ENCODE measurements around the gene MMP24OS. TPM values are rescaled to one million over a fixed set of nuclear protein-coding genes. Genes with fewer than 3 reads are reported as not detected.

The MMP24OS gene
- total RNA-seq, 1 donor from 2014 or later = 5.0 TPM

GRCh38 chr20:35274172-35275092, 3.5 kb downstream of the MMP24OS start:
- H3K36me3 ChIP-seq (ENCODE audit: control insufficient read depth, insufficient read depth, low read length) = peaks cover 14% of the 10 kb centered on the region
- FAIRE-seq (no peak), DNase-seq (ENCODE audit: low read depth) (no peak)
- no peak for TF ChIP-seq CTCF (IDR thresholded peaks at IDR 0.05; ENCODE audit: insufficient read depth, low read length, severe bottlenecking)
- no peaks in the 10 kb centered on the region for H3K27me3 ChIP-seq (ENCODE audit: control insufficient read depth, insufficient read depth, low read length)
- H3K4me3 ChIP-seq (ENCODE audit: low read depth, low read length) = no peak overlapping the region

GRCh38 chr20:35273449-35274171, 4.3 kb downstream of the MMP24OS start:
- peaks cover 6% of the 10 kb centered on the region for H3K36me3 ChIP-seq (ENCODE audit: control insufficient read depth, insufficient read depth, low read length)
- FAIRE-seq = no peak
- TF ChIP-seq CTCF (IDR thresholded peaks at IDR 0.05; ENCODE audit: insufficient read depth, low read length, severe bottlenecking) = no peak
- DNase-seq (ENCODE audit: low read depth) = no peak
- H3K27me3 ChIP-seq (ENCODE audit: control insufficient read depth, insufficient read depth, low read length) = no peaks in the 10 kb centered on the region
- H3K4me3 ChIP-seq (ENCODE audit: low read depth, low read length) = no peak overlapping the region

GRCh38 chr20:35271904-35272303, 6.0 kb downstream of the MMP24OS start:
- no peak for FAIRE-seq
- Histone ChIP-seq H3K4me3 (ENCODE audit: low read depth, low read length) (no peak overlapping the region), H3K27me3 (ENCODE audit: control insufficient read depth, insufficient read depth, low read length) (no peaks in the 10 kb centered on the region), H3K36me3 (ENCODE audit: control insufficient read depth, insufficient read depth, low read length) (peaks cover 5% of the 10 kb centered on the region)
- no peak for TF ChIP-seq CTCF (IDR thresholded peaks at IDR 0.05; ENCODE audit: insufficient read depth, low read length, severe bottlenecking)
- DNase-seq (ENCODE audit: low read depth) = peak; percentile 65

- TF ChIP-seq CTCF (IDR thresholded peaks at IDR 0.05; ENCODE audit: insufficient read depth, low read length, severe bottlenecking) = no peak
- no peak for FAIRE-seq
- Histone ChIP-seq H3K27me3 (ENCODE audit: control insufficient read depth, insufficient read depth, low read length) (no peaks in the 10 kb centered on the region), H3K4me3 (ENCODE audit: low read depth, low read length) (no peak overlapping the region), H3K36me3 (ENCODE audit: control insufficient read depth, insufficient read depth, low read length) (peaks cover 5% of the 10 kb centered on the region)
- DNase-seq (ENCODE audit: low read depth) = no peak
Observed at GRCh38 chr20:35271073-35271882, 6.6 kb downstream of the MMP24OS start.

GRCh38 chr20:35270021-35270902, 7.7 kb downstream of the MMP24OS start:
- TF ChIP-seq CTCF (IDR thresholded peaks at IDR 0.05; ENCODE audit: insufficient read depth, low read length, severe bottlenecking) = no peak
- peaks cover 1% of the 10 kb centered on the region for H3K36me3 ChIP-seq (ENCODE audit: control insufficient read depth, insufficient read depth, low read length)
- FAIRE-seq = peak; percentile 43

More at GRCh38 chr20:35270021-35270902, 7.7 kb downstream of the MMP24OS start:
- Histone ChIP-seq H3K27me3 (ENCODE audit: control insufficient read depth, insufficient read depth, low read length) (no peaks in the 10 kb centered on the region), H3K4me3 (ENCODE audit: low read depth, low read length) (no peak overlapping the region)
- DNase-seq (ENCODE audit: low read depth) = no peak
